D721Med (cell line): ENCODE results near the gene SPSB4.

ENCODE experiments used
- DNase-seq: peaks from one replicate; pipeline ENCODE4 v3.0.0; 2011; ENCODE audit warnings: low spot score; ENCODE audit not compliant: insufficient read length
- FAIRE-seq: peaks from 2 replicates; lab custom pipeline; 2011; peaks lifted over from hg19 to GRCh38; lab: Jason Lieb, UNC
- CTCF ChIP-seq: IDR thresholded peaks from 2 replicates; pipeline ENCODE4 v1.5.1; 2012; ENCODE audit warnings: mild to moderate bottlenecking, control low read depth; ENCODE audit not compliant: insufficient read depth; ENCODE audit errors: missing control alignments

SPSB4 gene

DNA sequence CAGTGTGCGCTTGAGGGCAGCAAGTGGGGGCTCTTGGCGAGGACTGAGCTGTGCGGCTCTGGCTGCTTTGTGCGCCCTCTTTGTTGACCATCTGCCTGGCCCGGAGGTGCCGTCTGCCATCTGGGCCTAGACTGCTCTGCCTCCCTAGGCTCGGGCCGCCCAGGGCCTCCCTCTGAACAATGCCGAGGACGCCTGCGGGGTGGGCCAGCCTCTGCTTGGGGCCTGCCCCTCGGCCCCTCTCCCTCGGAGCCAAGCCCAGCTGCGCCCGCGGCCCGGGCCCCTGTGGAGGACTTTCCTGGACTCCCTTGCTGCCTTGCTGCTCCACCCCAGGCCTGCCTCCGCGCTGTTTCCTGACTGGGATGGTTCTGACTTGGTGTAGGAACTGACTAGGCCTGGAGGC, 31.9 kb upstream of the SPSB4 start:
- DNase-seq (no peak), FAIRE-seq (no peak)

DNA sequence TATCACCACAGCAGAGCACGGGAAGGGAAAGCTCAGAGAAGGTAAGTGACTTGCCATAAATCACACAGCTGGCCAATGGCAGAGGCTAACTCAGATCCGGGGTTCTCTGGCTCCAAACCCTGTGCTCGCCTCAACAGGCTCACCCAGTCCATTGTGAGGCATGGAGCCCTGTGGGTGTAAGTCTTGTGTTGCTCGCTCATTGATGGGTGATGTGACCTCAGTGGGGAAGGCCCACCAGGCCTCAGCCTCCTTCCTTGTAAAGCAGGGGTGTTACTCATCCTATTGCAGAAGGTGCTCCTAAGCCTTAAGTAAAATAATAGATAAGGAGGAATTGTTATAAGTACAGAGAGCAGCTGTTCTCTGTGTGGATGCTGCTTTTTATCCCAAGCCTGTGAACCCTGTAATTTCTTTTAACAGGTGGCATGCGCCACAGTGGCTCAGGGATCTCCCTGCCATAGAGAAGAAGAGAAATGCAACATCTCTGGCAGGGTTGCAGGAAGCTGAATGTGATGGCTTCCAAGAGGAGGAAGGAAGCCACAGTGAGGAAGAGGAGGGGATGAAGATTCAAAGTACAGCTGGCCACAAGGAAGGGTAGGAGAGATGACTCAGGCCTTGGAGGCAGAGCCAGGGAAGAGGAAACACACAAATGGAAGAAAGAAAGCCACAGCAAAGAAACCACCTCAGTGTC, 30.9 kb upstream of the SPSB4 start:
- no peak for TF ChIP-seq CTCF
- FAIRE-seq, result no peak
- no peak for DNase-seq

More for the DNA sequence above, 31.9 kb upstream of the SPSB4 start:
- TF ChIP-seq CTCF, result no peak

- FAIRE-seq, result no peak
- DNase-seq, result no peak
- TF ChIP-seq CTCF, result no peak
Measured at GRCh38 chr3:141021261-141021660, 29.9 kb upstream of the SPSB4 start.

GRCh38 chr3:141030296-141030695, 20.9 kb upstream of the SPSB4 start:
- TF ChIP-seq CTCF, result no peak
- DNase-seq (no peak), FAIRE-seq (no peak)

DNA sequence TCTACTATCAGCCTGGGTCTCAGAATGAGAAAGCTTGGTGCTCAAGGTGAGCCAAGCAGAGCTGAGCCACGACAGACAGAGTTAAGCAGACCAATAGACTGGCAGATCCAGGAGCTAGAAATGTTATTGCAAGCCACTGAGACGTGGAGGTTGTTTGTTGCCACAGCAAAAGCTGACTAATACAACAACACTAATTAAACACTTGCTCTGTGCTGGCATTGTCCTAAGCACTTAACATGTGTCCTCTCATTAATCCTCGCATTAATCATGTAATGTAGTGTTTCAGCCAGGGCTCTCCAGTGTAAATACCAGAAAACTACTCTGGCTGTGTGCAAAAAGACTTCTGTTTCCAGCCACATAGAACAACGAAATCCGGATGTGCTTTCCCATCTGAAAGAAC, 11.6 kb upstream of the SPSB4 start:
- no peak for TF ChIP-seq CTCF
- FAIRE-seq, result peak; percentile 70
- DNase-seq, result no peak

- no peak for DNase-seq
- FAIRE-seq, result no peak
- no peak for TF ChIP-seq CTCF
Measured at GRCh38 chr3:141044695-141045641, 6.2 kb upstream of the SPSB4 start.
